Sigmoid colon (tissue), 7 donors: Measurements from ENCODE around the gene SAMD4A. TPM values are rescaled to one million over a fixed set of nuclear protein-coding genes. Genes with fewer than 3 reads are reported as not detected.

Experiments used
- DNase-seq: peaks from one replicate; pipeline ENCODE4 v3.0.0-alpha.2; 2019
- H3K27ac ChIP-seq, 4 donors: fragments of 200-600 bp; sonication (generic); one replicate each; pipeline ENCODE4 v1.5.1; 2016 to 2019; ENCODE audit warnings: mild to moderate bottlenecking in 1 of 4
- H3K27me3 ChIP-seq, 3 donors: fragments of 200-600 bp; sonication (generic); one replicate each; pipeline ENCODE4 v1.5.1; 2019; ENCODE audit warnings: mild to moderate bottlenecking in 1 of 3
- H3K36me3 ChIP-seq, 4 donors: fragments of 200-600 bp; sonication (generic); one replicate each; pipeline ENCODE4 v1.5.1; 2016 to 2019
- H3K4me1 ChIP-seq, 4 donors: fragments of 200-600 bp; sonication (generic); one replicate each; pipeline ENCODE4 v1.5.1; 2017 to 2019
- H3K4me3 ChIP-seq, 4 donors: fragments of 200-600 bp; sonication (generic); one replicate each; pipeline ENCODE4 v1.5.1; 2017 to 2019; ENCODE audit warnings: mild to moderate bottlenecking in 2 of 4, moderate library complexity in 1 of 4
- H3K9me3 ChIP-seq, 4 donors: fragments of 200-600 bp in 3 of 4; sonication (generic) in 3 of 4; one replicate each; pipeline versions ENCODE4 v1.5.1 to v1.6.1; 2013 to 2019
- EP300 ChIP-seq, 4 donors: sonication (generic); formaldehyde crosslinking; IDR thresholded peaks; one replicate each; pipeline ENCODE4 v1.6.1; 2017; ENCODE audit warnings: antibody characterized with exemption in 4 of 4
- POLR2A ChIP-seq, 2 donors: fragments of 450-650 bp; IDR thresholded peaks; one replicate each; pipeline ENCODE4 v1.6.1; 2016; ENCODE audit warnings: antibody characterized with exemption in 2 of 2, mild to moderate bottlenecking in 2 of 2, moderate library complexity in 2 of 2
- POLR2AphosphoS5 ChIP-seq, 4 donors: sonication (generic); formaldehyde crosslinking; IDR thresholded peaks; one replicate each; pipeline ENCODE4 v1.6.1; 2017; ENCODE audit warnings: antibody characterized with exemption in 4 of 4
- WGBS, 2 donors: extraction: QIAGEN DNeasy Blood & Tissue Kit; methylation state at CpG; one replicate each; pipeline ENCODE4 v1.1.7; 2013; 5-methylcytosine and 5-hydroxymethylcytosine counted together
- intact Hi-C: fragments of 100-400 bp; cut with DNase I; formaldehyde crosslinking; loops from one replicate; pipeline ENCODE4 v1.15.1; 2023
- polyA plus RNA-seq, 3 donors: library from polyadenylated mRNA; stranded (reverse); fragments of 200-250 nt; gene quantifications; one replicate each; pipeline ENCODE4 v1.2.3, GENCODE V29; 2013
- total RNA-seq, 4 donors: library from RNA; depleted of rRNA; stranded (reverse); fragments of >200 nt; gene quantifications; one replicate each; pipeline ENCODE4 v1.1.0, GENCODE V29; 2016
- TF ChIP-seq, protein P1 (sequence below), 4 experiments: fragments of 450-650 bp in 3 of 4; fragments of 200-600 bp in 1 of 4; IDR thresholded peaks; one replicate each; pipeline ENCODE4 v1.5.1; 2016 to 2019; ENCODE audit warnings: antibody characterized with exemption in 4 of 4, mild to moderate bottlenecking in 3 of 4, moderate library complexity in 2 of 4
- donor health status: healthy with polysubstance abuse.
- donor health status: Bipolar disorder and iron deficiency.
- donor health status: healthy.

SAMD4A gene
- total and polyA plus RNA-seq, 7 donors, result 4.2 to 135 (median 79.8) TPM

DNA sequence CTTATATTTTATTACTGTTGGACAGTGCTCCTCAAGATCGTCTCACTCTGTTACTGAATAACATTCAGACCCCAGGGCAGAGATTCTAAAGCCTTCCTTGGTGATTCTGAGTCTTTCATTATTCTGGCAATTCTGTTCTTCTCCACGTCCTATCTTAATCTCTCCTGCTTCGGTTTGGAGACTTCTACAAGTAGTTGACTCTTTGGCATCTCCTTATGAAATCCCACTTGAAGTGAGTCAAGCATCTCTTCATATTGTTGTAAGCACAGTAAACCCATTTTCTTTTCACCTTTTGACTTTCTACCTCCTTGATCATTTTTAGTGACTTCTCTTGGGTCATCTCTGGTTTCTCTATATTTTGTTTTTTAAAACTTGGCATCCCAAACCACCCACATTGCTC lies 132.8 kb downstream of the SAMD4A start:
- peaks cover 0 to 48% (median 33%) of the 10 kb centered on the region in 4 donors for H3K4me1 ChIP-seq
- TF ChIP-seq EP300 (IDR thresholded peaks at IDR 0.05) (no peak), POLR2A (IDR thresholded peaks at IDR 0.05) (no peak), POLR2AphosphoS5 (IDR thresholded peaks at IDR 0.05) (no peak)
- TF ChIP-seq, protein P1, sequence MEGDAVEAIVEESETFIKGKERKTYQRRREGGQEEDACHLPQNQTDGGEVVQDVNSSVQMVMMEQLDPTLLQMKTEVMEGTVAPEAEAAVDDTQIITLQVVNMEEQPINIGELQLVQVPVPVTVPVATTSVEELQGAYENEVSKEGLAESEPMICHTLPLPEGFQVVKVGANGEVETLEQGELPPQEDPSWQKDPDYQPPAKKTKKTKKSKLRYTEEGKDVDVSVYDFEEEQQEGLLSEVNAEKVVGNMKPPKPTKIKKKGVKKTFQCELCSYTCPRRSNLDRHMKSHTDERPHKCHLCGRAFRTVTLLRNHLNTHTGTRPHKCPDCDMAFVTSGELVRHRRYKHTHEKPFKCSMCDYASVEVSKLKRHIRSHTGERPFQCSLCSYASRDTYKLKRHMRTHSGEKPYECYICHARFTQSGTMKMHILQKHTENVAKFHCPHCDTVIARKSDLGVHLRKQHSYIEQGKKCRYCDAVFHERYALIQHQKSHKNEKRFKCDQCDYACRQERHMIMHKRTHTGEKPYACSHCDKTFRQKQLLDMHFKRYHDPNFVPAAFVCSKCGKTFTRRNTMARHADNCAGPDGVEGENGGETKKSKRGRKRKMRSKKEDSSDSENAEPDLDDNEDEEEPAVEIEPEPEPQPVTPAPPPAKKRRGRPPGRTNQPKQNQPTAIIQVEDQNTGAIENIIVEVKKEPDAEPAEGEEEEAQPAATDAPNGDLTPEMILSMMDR (IDR thresholded peaks at IDR 0.05), result no peak
- H3K27me3 ChIP-seq, result no peaks in the 10 kb centered on the region
- no peaks in the 10 kb centered on the region for H3K9me3 ChIP-seq
- no peak for DNase-seq
- no peak overlapping the region for H3K4me3 ChIP-seq
- H3K27ac ChIP-seq, result peak overlapping the region in 3 of 4 donors; percentile 74 to 95 (median 81)
- intact Hi-C loops, result no loop called here
- whole genome bisulfite sequencing, 2 donors, result 70 to 87% methylated on average over 3 of the region's 3 CpGs
- peaks cover 0 to 7% (median 2%) of the 10 kb centered on the region in 4 donors for H3K36me3 ChIP-seq

DNA sequence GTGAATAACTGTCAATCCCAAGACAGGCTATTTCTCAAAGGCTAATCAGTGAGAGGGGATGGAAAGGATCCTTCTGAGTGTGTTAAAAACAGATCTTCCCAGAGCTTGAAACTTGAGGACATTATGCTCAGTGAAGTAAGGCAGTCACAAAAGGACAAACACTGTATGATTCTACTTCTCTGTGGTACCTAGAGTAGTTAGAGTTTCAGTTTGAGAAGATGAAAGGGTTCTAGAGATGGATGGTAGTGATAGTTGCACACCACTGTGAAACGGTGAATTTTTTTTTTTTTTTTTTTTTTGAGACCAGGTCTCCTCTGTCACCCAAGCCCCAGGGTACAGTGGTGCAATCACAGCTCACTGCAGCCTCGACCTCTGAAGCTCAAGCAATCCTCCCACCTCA lies 133.8 kb downstream of the SAMD4A start:
- no peak for DNase-seq
- Histone ChIP-seq H3K9me3 (no peaks in the 10 kb centered on the region), H3K4me1 (peaks cover 0 to 48% (median 33%) of the 10 kb centered on the region in 4 donors), H3K27ac (peak overlapping the region in 2 of 4 donors; percentile 74 to 95), H3K36me3 (peaks cover 0 to 7% (median 2%) of the 10 kb centered on the region in 4 donors), H3K27me3 (no peaks in the 10 kb centered on the region), H3K4me3 (no peak overlapping the region)
- intact Hi-C loops, result no loop called here
- TF ChIP-seq POLR2A (IDR thresholded peaks at IDR 0.05), result no peak
- no peak for TF ChIP-seq EP300 (IDR thresholded peaks at IDR 0.05)
- TF ChIP-seq, protein P1 (IDR thresholded peaks at IDR 0.05), result no peak
- TF ChIP-seq POLR2AphosphoS5 (IDR thresholded peaks at IDR 0.05), result no peak
- whole genome bisulfite sequencing, 2 donors, result 74 to 77% methylated on average over 2 of the region's 2 CpGs

DNA sequence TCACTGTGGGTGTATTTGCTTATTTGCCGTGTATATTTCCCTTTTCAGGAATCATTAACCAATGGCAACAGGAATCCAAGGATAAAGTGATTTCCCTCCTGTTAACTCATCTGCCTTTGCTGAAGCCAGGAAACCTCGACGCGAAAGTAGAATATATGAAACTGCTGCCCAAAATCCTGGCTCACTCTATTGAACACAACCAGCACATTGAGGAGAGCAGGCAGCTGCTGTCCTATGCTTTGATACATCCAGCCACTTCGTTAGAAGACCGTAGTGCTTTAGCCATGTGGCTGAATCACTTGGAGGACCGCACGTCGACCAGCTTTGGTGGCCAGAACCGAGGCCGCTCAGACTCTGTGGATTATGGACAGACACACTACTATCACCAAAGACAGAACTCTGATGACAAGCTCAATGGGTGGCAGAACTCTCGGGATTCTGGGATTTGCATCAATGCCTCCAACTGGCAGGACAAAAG lies 135.1 kb downstream of the SAMD4A start:
- no peak for DNase-seq
- Histone ChIP-seq H3K4me1 (peaks cover 0 to 51% (median 34%) of the 10 kb centered on the region in 4 donors), H3K36me3 (peaks cover 0 to 7% (median 2%) of the 10 kb centered on the region in 4 donors), H3K27ac (peak overlapping the region in 1 of 4 donors; percentile 95), H3K9me3 (no peaks in the 10 kb centered on the region), H3K27me3 (no peaks in the 10 kb centered on the region), H3K4me3 (no peak overlapping the region)
- intact Hi-C loops, result no loop called here
- WGBS, 2 donors, result 82 to 88% methylated on average over 12 of the region's 12 CpGs
- no peak for TF ChIP-seq POLR2AphosphoS5 (IDR thresholded peaks at IDR 0.05)
- TF ChIP-seq, protein P1 (IDR thresholded peaks at IDR 0.05), result no peak

DNA sequence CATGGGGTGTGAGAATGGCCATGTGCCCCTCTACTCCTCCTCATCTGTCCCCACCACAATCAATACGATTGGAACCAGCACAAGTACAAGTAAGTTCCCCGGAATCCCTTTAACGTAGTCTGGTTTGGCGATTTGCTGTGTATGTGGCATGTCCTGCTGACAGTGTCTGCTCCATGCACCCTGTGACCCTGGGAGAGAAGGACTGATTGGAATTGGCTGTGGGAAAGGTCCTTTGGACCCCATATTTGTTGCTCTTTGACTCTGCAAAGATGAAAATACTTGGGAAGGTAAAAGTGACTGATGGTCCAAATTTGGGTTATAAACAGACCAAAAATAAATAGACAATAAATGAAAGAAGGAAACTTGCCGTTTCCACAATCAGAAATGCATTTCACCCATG lies 135.6 kb downstream of the SAMD4A start:
- Histone ChIP-seq H3K27ac (peak overlapping the region in 1 of 4 donors; percentile 95), H3K9me3 (no peaks in the 10 kb centered on the region), H3K36me3 (peaks cover 0 to 7% (median 2%) of the 10 kb centered on the region in 4 donors), H3K27me3 (no peaks in the 10 kb centered on the region), H3K4me3 (no peak overlapping the region), H3K4me1 (peaks cover 0 to 51% (median 34%) of the 10 kb centered on the region in 4 donors)
- intact Hi-C loops, result no loop called here
- DNase-seq, result no peak
- no peak for TF ChIP-seq POLR2A (IDR thresholded peaks at IDR 0.05)
- TF ChIP-seq, protein P1 (IDR thresholded peaks at IDR 0.05), result no peak
- TF ChIP-seq EP300 (IDR thresholded peaks at IDR 0.05), result no peak
- no peak for TF ChIP-seq POLR2AphosphoS5 (IDR thresholded peaks at IDR 0.05)
- 93 to 94% methylated on average over 5 of the region's 5 CpGs for WGBS, 2 donors

DNA sequence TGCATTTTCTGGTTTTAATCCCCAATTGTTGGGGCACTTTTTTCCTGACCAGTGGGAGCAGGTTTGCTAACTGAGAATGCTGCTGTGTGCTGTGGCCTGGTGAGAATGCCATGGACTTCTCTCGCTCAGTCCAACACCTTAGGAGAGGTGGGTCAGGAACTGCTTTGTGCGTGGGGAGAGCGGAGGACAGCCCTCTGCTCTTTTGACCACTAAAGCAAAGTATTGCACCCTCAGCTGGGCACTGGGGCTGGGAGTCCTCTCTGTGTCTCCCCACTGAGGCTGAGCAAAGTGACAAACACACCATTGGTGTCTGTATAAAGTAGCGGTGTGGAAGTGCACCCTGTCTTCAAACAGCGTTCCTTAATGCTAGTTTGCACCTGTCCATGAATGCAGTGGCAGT lies 136.2 kb downstream of the SAMD4A start:
- H3K27ac ChIP-seq, result no peak overlapping the region
- no peaks in the 10 kb centered on the region for H3K27me3 ChIP-seq
- H3K9me3 ChIP-seq, result no peaks in the 10 kb centered on the region
- WGBS, 2 donors, result 98% methylated on average over 5 of the region's 5 CpGs
- H3K4me3 ChIP-seq, result no peak overlapping the region
- H3K36me3 ChIP-seq, result peaks cover 0 to 7% (median 2%) of the 10 kb centered on the region in 4 donors
- TF ChIP-seq POLR2A (IDR thresholded peaks at IDR 0.05) (no peak), POLR2AphosphoS5 (IDR thresholded peaks at IDR 0.05) (no peak)
- TF ChIP-seq, protein P1 (IDR thresholded peaks at IDR 0.05), result no peak
- H3K4me1 ChIP-seq, result peaks cover 0 to 50% (median 37%) of the 10 kb centered on the region in 4 donors
- DNase-seq, result no peak
- intact Hi-C loops, result no loop called here
